Dendritic cell treated with granulocyte-macrophage colony-stimulating factor and Interleukin-4, amounts not matched to agents 40 ng/mL and 50 ng/mL, for 4 days (primary cell): ENCODE results near the gene AGAP1.

Source experiments
- H3K27ac Mint-ChIP-seq: one replicate; pipeline ENCODE4 v1.8.0; 2022; ENCODE audit warnings: mild to moderate bottlenecking, mixed read lengths
- H3K27me3 Mint-ChIP-seq: one replicate; pipeline ENCODE4 v1.8.0; 2022; ENCODE audit warnings: mild to moderate bottlenecking, mixed read lengths
- H3K36me3 Mint-ChIP-seq: one replicate; pipeline ENCODE4 v1.8.0; 2022; ENCODE audit warnings: low read depth, mixed read lengths
- H3K4me1 Mint-ChIP-seq: one replicate; pipeline ENCODE4 v1.8.0; 2022; ENCODE audit warnings: low read depth, mixed read lengths
- H3K4me3 Mint-ChIP-seq: one replicate; pipeline ENCODE4 v1.8.0; 2022; ENCODE audit warnings: mild to moderate bottlenecking, moderate library complexity, mixed read lengths
- H3K9me3 Mint-ChIP-seq: one replicate; pipeline ENCODE4 v1.8.0; 2022; ENCODE audit warnings: mixed read lengths
- intact Hi-C: fragments of 100-400 bp; cut with micrococcal nuclease; formaldehyde crosslinking; loops from one replicate; pipeline ENCODE4 v1.15.0; 2022

The AGAP1 gene

GRCh38 chr2:235849489-235849888, 355.6 kb downstream of the AGAP1 start:
- Mint-ChIP-seq H3K9me3 (no peaks in the 10 kb centered on the region), H3K36me3 (no peaks in the 10 kb centered on the region), H3K4me3 (no peak overlapping the region), H3K27me3 (peaks cover 2% of the 10 kb centered on the region), H3K4me1 (no peaks in the 10 kb centered on the region), H3K27ac (no peak overlapping the region)
- intact Hi-C loops: no loop called here

- no peak overlapping the region for H3K27ac Mint-ChIP-seq
- H3K4me1 Mint-ChIP-seq: no peaks in the 10 kb centered on the region
- H3K36me3 Mint-ChIP-seq: no peaks in the 10 kb centered on the region
- intact Hi-C loops: no loop called here
- H3K27me3 Mint-ChIP-seq: peaks cover 2% of the 10 kb centered on the region
- no peaks in the 10 kb centered on the region for H3K9me3 Mint-ChIP-seq
- no peak overlapping the region for H3K4me3 Mint-ChIP-seq
Measured at GRCh38 chr2:235850289-235850688, 356.4 kb downstream of the AGAP1 start.

- Mint-ChIP-seq H3K27ac (no peak overlapping the region), H3K4me1 (no peaks in the 10 kb centered on the region), H3K4me3 (no peak overlapping the region), H3K27me3 (peaks cover 2% of the 10 kb centered on the region), H3K9me3 (no peaks in the 10 kb centered on the region), H3K36me3 (no peaks in the 10 kb centered on the region)
- intact Hi-C loops: no loop called here
Measured at GRCh38 chr2:235850771-235851551, 357.1 kb downstream of the AGAP1 start.

DNA sequence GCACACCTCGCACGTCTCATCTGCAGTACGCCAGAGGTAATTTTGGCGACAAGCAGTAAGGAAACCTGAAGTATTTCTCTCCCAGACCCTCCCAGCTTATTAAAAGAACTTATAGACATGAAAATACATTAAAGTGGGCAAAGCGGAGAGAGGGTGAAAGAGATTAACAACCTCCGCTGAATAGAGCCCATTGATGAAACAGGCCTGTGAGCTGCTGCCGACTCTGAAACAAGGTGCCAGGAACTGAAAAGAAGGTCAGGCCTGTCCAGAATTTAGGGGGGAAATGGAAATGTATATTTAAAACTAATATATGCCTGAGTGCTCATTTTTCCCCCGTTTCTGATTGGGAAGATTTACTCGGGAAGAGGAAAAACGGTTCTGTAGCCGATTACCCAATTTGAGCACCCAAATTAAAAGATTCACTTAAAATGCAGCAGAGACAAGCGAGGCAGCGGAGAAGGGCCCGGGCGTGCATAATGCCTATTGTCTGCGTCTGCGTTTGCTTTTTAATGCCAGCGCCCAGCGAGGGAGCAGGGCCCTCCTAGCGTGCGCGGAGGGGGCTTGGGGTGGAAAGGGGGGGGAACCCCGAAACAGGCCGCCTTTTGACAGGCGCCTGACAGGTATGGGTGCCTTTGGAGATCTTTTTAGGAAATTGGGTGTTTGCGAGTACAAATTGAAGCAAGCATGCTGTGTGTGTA, 358.1 kb downstream of the AGAP1 start:
- intact Hi-C loops: no loop called here
- Mint-ChIP-seq H3K9me3 (no peaks in the 10 kb centered on the region), H3K27ac (no peak overlapping the region), H3K36me3 (no peaks in the 10 kb centered on the region), H3K27me3 (peaks cover 2% of the 10 kb centered on the region), H3K4me1 (no peaks in the 10 kb centered on the region), H3K4me3 (no peak overlapping the region)

- no peaks in the 10 kb centered on the region for H3K36me3 Mint-ChIP-seq
- H3K27ac Mint-ChIP-seq: no peak overlapping the region
- H3K4me1 Mint-ChIP-seq: no peaks in the 10 kb centered on the region
- H3K4me3 Mint-ChIP-seq: no peak overlapping the region
- no peaks in the 10 kb centered on the region for H3K9me3 Mint-ChIP-seq
- intact Hi-C loops: no loop called here
- peaks cover 2% of the 10 kb centered on the region for H3K27me3 Mint-ChIP-seq
Measured at GRCh38 chr2:235852526-235852920, 358.7 kb downstream of the AGAP1 start.

DNA sequence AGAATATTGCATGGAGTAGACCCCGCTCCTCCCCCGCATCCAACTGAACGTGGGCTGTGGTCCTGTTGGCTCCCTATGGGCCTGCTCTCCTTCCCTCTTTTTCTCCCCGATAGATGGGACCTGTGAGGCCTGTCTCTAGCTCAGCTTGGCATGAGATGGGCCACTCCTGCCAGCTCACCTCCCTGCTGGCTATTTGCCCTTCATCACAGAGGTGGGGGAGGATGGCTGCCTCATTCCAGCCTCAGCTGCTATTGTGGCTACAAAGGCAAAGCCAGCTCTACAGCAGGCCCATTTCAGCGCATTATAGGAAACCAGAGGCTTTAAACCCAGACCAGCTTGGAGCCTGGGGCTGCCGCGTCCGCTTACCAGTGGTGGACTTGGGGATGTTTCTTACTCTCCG, 360.4 kb downstream of the AGAP1 start:
- Mint-ChIP-seq H3K9me3 (no peaks in the 10 kb centered on the region), H3K4me1 (no peaks in the 10 kb centered on the region), H3K27me3 (peaks cover 2% of the 10 kb centered on the region), H3K4me3 (no peak overlapping the region), H3K36me3 (no peaks in the 10 kb centered on the region), H3K27ac (no peak overlapping the region)
- intact Hi-C loops: no loop called here

DNA sequence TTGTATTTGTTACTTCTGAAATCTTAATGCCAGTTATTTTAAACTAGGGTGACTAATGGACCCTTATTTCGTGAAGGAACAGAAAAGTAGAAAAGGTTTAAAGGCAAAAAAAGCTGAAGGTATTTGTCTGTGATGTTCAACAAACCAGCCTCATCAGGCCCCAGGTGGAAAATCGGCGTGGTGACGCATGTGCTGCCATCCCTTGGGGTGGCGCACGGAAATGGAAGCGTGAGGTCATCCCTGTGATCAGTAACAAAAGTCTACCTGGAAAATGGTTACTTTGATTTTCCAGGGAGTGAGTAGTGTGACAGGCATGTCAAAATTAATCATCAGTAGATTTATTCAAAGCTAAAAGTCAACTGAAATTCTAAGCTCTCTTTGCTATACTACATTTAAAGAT, 361.2 kb downstream of the AGAP1 start:
- H3K27ac Mint-ChIP-seq: no peak overlapping the region
- intact Hi-C loops: no loop called here
- no peaks in the 10 kb centered on the region for H3K9me3 Mint-ChIP-seq
- H3K36me3 Mint-ChIP-seq: no peaks in the 10 kb centered on the region
- H3K27me3 Mint-ChIP-seq: peaks cover 2% of the 10 kb centered on the region
- H3K4me1 Mint-ChIP-seq: no peaks in the 10 kb centered on the region
- H3K4me3 Mint-ChIP-seq: no peak overlapping the region

DNA sequence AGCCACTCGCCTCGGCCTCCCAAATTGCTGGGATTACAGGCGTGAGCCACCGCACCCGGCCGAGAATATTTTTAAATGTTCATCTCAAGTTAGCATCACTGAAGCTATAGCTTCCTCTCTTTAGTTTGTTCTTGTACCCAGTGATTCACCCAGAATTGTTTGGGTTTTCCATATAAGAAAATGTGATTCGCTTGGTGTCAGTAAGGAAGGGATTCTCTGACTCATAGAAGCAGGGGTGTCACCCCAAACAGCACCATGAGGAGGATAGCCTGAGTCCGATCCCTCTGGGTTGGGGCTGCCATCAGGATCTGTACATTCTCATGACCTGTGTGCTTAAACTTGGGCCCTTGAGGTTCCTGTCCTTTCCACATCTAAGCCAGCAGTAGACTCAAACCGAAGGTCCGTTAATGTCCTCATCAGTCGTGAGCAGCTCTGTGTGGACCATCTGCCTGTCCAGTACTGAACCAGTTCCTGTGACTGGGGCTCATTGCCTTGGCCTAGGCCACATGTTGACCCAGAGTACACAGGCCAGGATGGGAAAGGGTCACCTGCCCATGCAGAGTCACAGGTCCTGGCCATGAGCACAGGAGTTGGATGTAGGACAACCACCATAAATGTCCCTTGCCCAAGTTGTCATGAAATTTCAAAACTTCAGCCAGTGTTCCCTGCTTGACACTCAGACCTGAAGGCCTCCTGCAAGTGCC, 362.5 kb downstream of the AGAP1 start:
- H3K36me3 Mint-ChIP-seq: no peaks in the 10 kb centered on the region

DNA sequence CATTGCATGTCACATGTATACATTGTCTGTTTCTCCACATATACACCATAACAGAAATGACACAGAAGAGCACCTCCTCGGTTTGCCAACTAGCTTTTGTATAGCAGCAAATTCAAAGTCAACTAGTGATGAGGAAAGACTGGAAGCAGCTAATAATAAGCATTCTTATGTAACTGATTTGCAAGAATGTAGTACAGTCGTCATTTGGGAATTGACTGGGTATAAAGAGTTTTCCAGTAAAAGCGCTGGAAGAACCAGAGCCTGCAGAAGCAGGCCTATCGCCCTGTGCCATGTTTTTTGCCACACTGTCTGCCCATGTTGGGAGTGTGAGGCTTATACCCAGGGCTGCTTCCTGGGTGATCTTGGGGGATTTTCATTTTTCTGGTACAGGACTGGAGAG, 363.8 kb downstream of the AGAP1 start:
- Mint-ChIP-seq H3K36me3 (no peaks in the 10 kb centered on the region), H3K4me3 (no peak overlapping the region), H3K27me3 (no peaks in the 10 kb centered on the region), H3K27ac (no peak overlapping the region), H3K9me3 (no peaks in the 10 kb centered on the region), H3K4me1 (no peaks in the 10 kb centered on the region)
- intact Hi-C loops: no loop called here

More for the DNA sequence above, 362.5 kb downstream of the AGAP1 start:
- H3K9me3 Mint-ChIP-seq: no peaks in the 10 kb centered on the region
- H3K27me3 Mint-ChIP-seq: peaks cover 2% of the 10 kb centered on the region
- no peaks in the 10 kb centered on the region for H3K4me1 Mint-ChIP-seq
- no peak overlapping the region for H3K4me3 Mint-ChIP-seq
- intact Hi-C loops: no loop called here
- H3K27ac Mint-ChIP-seq: no peak overlapping the region

DNA sequence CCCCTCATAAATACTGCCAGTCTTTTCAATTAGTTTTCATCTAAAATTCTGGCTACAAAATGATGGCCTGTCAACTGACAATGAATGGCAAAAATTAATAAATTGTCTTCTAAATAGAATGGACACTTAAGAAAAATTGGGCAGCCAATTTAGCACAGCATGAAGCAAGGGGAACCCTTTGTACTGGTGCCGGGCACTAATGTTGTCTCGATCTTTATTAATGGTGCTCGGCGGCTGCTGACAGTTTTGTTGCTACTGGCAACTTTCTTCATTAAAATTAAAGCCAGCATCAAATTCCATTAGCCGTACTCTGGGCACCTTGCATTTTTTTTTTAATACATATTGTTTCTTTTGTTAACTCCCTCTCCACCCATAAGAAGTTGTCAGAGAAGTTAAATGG, 365.0 kb downstream of the AGAP1 start:
- no peaks in the 10 kb centered on the region for H3K36me3 Mint-ChIP-seq
- H3K4me1 Mint-ChIP-seq: no peaks in the 10 kb centered on the region
- no peaks in the 10 kb centered on the region for H3K27me3 Mint-ChIP-seq
- no peak overlapping the region for H3K4me3 Mint-ChIP-seq
- no peak overlapping the region for H3K27ac Mint-ChIP-seq
- intact Hi-C loops: no loop called here
- no peaks in the 10 kb centered on the region for H3K9me3 Mint-ChIP-seq

GRCh38 chr2:235859651-235860050, 365.8 kb downstream of the AGAP1 start:
- Mint-ChIP-seq H3K9me3 (no peaks in the 10 kb centered on the region), H3K27me3 (peaks cover 5% of the 10 kb centered on the region), H3K4me1 (no peaks in the 10 kb centered on the region), H3K36me3 (no peaks in the 10 kb centered on the region), H3K4me3 (no peak overlapping the region), H3K27ac (no peak overlapping the region)
- intact Hi-C loops: no loop called here

DNA sequence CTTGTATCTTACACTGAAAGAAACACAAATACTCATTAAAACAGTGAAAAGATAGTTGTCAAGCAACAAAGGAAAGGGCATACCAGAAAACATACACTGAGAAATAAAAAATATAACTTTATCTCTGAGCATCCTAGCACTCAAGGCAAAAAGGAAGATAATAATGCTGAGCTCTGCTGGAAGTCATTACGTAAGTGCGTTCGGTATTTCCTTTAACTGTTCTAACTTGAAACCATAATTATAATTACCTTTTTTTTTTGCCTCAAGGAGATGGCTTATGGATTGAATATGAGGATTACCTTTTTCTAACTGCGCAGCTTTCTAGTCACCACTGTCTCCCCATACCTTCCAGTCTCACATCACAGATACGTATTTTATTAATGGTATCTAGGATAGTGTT, 366.3 kb downstream of the AGAP1 start:
- intact Hi-C loops: no loop called here
- Mint-ChIP-seq H3K9me3 (no peaks in the 10 kb centered on the region), H3K27me3 (peaks cover 9% of the 10 kb centered on the region), H3K27ac (no peak overlapping the region), H3K36me3 (no peaks in the 10 kb centered on the region), H3K4me1 (no peaks in the 10 kb centered on the region), H3K4me3 (no peak overlapping the region)

GRCh38 chr2:235860871-235861270, 367.0 kb downstream of the AGAP1 start:
- intact Hi-C loops: no loop called here

GRCh38 chr2:235861383-235861782, 367.5 kb downstream of the AGAP1 start:
- intact Hi-C loops: no loop called here
- no peaks in the 10 kb centered on the region for H3K36me3 Mint-ChIP-seq
- no peaks in the 10 kb centered on the region for H3K4me1 Mint-ChIP-seq
- no peak overlapping the region for H3K4me3 Mint-ChIP-seq
- H3K27me3 Mint-ChIP-seq: peaks cover 13% of the 10 kb centered on the region
- H3K9me3 Mint-ChIP-seq: no peaks in the 10 kb centered on the region
- no peak overlapping the region for H3K27ac Mint-ChIP-seq

More at GRCh38 chr2:235860871-235861270, 367.0 kb downstream of the AGAP1 start:
- Mint-ChIP-seq H3K27ac (no peak overlapping the region), H3K27me3 (peaks cover 10% of the 10 kb centered on the region), H3K4me1 (no peaks in the 10 kb centered on the region), H3K4me3 (no peak overlapping the region), H3K36me3 (no peaks in the 10 kb centered on the region), H3K9me3 (no peaks in the 10 kb centered on the region)
